Neural progenitor cell (in vitro differentiated cells): ENCODE measurements around the gene CNTNAP2.

Source experiments
- EZH2 ChIP-seq: fragments of 200-600 bp; sonication (generic); IDR thresholded peaks from 2 replicates; pipeline ENCODE4 v1.6.1; 2017; ENCODE audit warnings: antibody characterized with exemption, mild to moderate bottlenecking, moderate library complexity
- EZH2phosphoT487 ChIP-seq: fragments of 200-600 bp; sonication (generic); IDR thresholded peaks from 2 replicates; pipeline ENCODE4 v1.6.1; 2017; ENCODE audit warnings: antibody characterized with exemption
- TF ChIP-seq, protein P1 (sequence below): fragments of 200-600 bp; sonication (generic); IDR thresholded peaks from 2 replicates; pipeline ENCODE4 v1.5.1; 2017; ENCODE audit warnings: antibody characterized with exemption, mild to moderate bottlenecking

DNA sequence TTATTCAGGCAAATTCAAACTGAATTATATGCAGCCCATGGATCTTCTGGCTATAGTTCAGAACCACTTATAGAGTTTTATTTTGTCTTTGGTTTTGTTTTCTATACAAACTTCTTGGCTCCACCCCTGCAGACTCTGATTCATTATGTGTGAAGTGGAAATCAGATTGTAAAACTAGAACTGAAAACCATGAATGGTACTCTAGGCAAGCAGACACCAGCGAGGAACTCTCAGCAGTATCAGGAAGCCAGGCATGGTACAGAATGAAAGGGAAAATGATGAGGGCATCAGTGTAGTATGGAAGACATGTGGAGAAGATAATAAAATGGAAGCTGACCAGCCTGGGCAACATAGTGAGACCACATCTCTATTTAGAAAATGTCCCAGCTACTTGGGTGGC is 1447.1 kb downstream of the CNTNAP2 start:
- TF ChIP-seq, protein P1, sequence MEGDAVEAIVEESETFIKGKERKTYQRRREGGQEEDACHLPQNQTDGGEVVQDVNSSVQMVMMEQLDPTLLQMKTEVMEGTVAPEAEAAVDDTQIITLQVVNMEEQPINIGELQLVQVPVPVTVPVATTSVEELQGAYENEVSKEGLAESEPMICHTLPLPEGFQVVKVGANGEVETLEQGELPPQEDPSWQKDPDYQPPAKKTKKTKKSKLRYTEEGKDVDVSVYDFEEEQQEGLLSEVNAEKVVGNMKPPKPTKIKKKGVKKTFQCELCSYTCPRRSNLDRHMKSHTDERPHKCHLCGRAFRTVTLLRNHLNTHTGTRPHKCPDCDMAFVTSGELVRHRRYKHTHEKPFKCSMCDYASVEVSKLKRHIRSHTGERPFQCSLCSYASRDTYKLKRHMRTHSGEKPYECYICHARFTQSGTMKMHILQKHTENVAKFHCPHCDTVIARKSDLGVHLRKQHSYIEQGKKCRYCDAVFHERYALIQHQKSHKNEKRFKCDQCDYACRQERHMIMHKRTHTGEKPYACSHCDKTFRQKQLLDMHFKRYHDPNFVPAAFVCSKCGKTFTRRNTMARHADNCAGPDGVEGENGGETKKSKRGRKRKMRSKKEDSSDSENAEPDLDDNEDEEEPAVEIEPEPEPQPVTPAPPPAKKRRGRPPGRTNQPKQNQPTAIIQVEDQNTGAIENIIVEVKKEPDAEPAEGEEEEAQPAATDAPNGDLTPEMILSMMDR, result no peak
- TF ChIP-seq EZH2 (no peak), EZH2phosphoT487 (no peak)
